Measurements from ENCODE around the gene ABHD15.
A peak's percentile ranks its signal among the peaks of the same experiment; 100 is the strongest.

Gene ABHD15

GRCh38 chr17:29575511-29576213 lies 8.8 kb upstream of the ABHD15 start:
- DNase-seq (ENCODE audit: low read depth in 2 of 2): no peak
- H3K4me3 ChIP-seq (replicated peaks in 1 of 2; ENCODE audit: low read depth in 2 of 2, low read length in 2 of 2): no peak overlapping the region

GRCh38 chr17:29574732-29575510 lies 8.1 kb upstream of the ABHD15 start:
- DNase-seq (ENCODE audit: low read depth in 2 of 2): no peak
- H3K4me3 ChIP-seq (replicated peaks in 1 of 2; ENCODE audit: low read depth in 2 of 2, low read length in 2 of 2): no peak overlapping the region
- no peak for TF ChIP-seq CTCF (IDR thresholded peaks at IDR 0.05; ENCODE audit: low read depth, low read length)

More at GRCh38 chr17:29575511-29576213, 8.8 kb upstream of the ABHD15 start:
- TF ChIP-seq CTCF (IDR thresholded peaks at IDR 0.05; ENCODE audit: low read depth, low read length): no peak

- no peak for DNase-seq (ENCODE audit: low read depth in 2 of 2)
- H3K4me3 ChIP-seq (replicated peaks in 1 of 2; ENCODE audit: low read depth in 2 of 2, low read length in 2 of 2): no peak overlapping the region
- TF ChIP-seq CTCF (IDR thresholded peaks at IDR 0.05; ENCODE audit: low read depth, low read length): no peak
Measured at GRCh38 chr17:29573871-29574731, 7.3 kb upstream of the ABHD15 start.

GRCh38 chr17:29573558-29573869 lies 6.7 kb upstream of the ABHD15 start:
- TF ChIP-seq CTCF (IDR thresholded peaks at IDR 0.05; ENCODE audit: low read depth, low read length): no peak
- no peak for DNase-seq (ENCODE audit: low read depth in 2 of 2)
- H3K4me3 ChIP-seq (replicated peaks in 1 of 2; ENCODE audit: low read depth in 2 of 2, low read length in 2 of 2): no peak overlapping the region

- H3K4me3 ChIP-seq (replicated peaks in 1 of 2; ENCODE audit: low read depth in 2 of 2, low read length in 2 of 2): no peak overlapping the region
- peak; percentile 56 to 68 for DNase-seq (ENCODE audit: low read depth in 2 of 2)
- peak; percentile 62 for TF ChIP-seq CTCF (IDR thresholded peaks at IDR 0.05; ENCODE audit: low read depth, low read length)
Measured at GRCh38 chr17:29572691-29573557, 6.1 kb upstream of the ABHD15 start.
